CD4-positive, alpha-beta T cell treated with Interleukin-12 subunit alpha and Interleukin-12 subunit beta, for 1 hour (primary cell): ENCODE measurements around the gene CACNB1.

Source experiments
- DNase-seq: peaks from one replicate; pipeline ENCODE4 v3.0.0-alpha.2; 2020

The CACNB1 gene

DNA sequence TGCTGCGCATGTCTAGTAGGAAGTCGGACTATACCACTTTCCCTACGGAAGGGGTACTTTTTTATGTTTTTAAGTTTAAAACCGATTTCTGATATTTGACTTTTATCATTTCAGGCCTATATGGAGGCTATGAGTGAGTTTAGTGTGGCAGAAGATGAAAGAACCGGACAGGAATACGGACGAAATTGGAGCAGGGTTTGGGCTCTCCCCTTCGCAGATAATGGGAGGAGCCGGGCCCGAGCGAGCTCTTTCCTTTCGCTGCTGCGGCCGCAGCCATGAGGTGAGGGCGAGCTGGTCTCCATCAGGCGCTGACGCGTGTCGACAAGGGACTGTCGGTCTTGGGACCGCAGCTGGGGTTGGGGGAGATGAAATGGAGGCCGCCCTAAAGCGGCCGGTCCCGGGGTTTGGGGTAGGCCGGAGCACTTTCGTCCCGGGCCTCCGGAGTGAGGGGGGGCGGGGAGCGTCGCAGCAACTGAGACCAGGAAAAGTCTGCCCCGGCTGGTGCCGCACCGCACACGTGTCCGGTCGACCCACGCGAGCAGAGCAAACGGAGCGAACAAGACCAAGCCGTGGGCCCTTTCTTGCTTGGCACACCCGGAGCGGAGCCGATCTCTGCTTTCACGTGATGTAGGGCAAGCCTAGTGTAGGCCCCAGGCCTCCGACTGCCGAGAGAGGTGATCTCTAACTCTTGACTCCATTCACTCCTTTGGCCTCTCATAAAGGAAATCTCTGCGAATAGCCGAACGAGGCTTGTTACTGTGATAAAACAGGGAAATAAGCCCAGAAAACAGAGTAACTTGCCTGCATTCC lies 2.8 kb upstream of the CACNB1 start, which contains the start of gene RPL19:
RPL19 (plus strand) TSS at position 214 of the 810 bp plus-strand sequence; CDS start at position 276, 62 bp downstream.
- DNase-seq = no peak

DNA sequence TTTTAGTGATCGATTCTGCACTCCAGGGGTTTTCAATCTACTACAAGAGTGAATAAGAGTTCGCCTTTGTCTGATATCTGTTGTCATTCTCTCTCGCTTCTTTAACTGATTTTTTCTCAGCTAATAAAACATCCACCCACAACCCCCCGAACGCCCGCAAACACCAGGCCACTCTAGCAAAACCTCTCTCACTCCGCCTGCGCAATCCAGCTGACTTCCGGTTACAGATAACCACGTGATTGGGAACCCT lies 2.3 kb upstream of the CACNB1 start:
- peak; percentile 92 for DNase-seq

DNA sequence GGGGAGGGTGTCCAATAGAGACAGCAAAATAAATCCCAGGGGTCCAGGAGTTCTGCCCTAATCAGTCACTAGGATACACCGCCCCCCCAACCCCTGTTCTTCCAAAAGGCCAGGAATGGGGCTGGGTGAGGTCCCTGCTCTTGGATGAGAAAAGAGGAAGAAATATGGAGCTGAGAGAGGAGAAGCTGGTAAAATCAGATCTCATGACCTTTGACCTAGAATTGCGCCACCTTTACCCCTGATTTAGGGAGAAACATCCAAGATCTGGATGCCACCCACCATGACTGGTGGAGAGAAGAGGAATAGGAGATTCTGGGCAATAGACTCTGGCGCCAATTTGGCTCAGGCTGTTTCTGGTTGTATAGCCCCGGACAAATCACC lies 707 bp upstream of the CACNB1 start:
- no peak for DNase-seq

DNA sequence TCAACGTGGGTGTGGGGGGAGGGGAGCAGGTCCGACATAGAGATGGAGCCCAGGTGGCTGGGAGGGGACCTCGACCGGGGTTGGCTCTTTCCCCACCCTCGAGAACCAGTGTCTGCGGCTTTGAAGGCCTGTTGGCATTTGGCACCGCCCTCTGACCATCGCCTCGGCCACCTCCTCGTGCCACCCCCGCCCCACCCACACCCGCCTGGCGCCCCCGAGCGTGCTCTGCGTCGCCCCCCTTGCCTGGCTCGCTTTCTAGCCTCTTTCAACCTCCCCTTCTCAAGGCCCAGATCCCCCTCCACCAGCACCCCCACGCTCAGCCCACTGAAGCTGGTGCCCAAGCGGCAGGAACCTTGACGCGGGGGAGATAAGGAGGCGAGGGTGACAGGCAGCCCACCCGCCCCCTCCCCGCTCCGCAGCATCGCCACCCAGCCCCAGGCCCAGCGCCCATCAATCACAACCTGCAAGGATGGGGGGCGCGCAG lies 619 bp downstream of the CACNB1 start:
- peak; percentile 21 for DNase-seq

DNA sequence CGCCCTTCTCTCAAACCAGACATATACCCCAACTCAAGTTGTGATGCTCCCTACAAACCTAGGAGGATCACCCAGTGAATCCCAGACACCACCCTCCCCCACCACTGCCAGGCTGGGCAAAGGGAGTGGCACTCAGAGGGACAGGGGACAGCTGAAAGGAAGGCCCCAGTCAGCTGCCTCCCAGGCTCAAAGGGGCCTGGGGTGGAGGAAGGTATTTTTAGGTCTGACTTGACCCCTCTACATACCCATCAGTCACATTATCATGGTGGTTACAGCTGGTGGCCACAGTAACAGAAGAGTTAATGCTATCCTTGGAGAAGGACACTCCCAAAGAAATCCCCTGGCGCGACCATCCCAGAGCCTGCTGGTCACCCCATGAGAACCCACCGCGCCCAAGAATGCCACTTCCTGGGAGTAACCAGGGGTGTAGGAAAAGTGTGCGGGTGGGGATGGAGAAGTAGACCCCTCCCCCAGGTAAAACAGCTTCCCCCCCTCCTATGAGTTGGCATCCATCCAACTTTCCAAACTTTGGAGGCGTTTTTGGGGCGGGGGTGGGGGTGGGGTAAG lies 1.1 kb downstream of the CACNB1 start:
- no peak for DNase-seq

DNA sequence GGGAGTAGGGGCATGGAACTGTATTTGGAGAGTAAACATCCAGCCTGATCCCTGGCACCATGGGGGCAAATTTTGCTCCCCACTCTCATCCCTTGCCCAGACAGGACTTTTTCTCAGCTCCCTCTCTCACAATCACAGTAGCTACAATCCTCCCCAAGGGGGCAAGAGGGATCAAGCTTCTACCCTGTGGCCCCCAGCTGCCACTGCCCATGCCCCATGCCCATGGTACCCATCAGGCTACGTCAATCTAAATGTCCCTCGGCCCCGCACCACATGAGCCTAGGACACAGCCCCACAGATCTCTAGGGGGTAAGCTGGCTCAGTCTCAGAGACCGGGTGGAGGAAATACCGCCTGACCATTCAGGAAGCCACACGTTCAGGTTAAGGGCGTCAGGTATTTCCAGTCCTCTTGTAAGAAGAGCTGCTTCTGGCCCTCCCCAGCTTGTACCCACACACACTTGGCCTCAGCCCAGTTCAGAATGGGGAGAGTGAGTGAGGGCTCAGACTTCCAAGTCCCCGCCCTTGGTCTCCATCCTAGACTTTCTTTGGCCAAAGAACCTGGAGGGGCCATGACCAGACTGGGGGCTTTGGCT lies 1.8 kb downstream of the CACNB1 start:
- DNase-seq = peak; percentile 45

DNA sequence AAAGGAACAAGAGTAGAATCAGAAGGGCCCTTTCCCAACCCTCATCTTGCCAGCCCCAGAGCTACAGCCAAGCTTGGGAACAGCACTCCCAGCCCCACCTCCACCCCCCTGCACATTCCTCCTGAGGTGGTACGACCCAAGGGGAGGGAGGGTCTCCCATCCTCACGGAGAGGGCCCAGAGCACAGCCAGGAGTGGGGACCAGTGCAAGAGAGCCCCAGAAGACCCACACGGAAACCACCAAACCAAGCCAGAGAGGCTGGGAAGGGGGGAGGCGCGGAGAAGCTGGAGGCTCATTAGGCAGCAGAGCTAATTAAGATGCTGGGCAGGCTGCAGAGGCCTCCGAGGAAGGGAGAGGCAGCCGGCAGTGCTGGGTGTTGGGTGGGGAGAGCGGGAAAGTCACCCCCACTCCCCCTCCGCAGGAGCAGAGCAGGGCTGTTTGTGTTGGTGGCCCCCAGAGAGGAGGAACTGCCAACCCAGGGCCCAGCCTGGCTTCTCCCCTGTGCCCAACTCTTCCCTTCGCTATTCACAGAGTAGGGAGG lies 2.4 kb downstream of the CACNB1 start:
- DNase-seq = no peak

DNA sequence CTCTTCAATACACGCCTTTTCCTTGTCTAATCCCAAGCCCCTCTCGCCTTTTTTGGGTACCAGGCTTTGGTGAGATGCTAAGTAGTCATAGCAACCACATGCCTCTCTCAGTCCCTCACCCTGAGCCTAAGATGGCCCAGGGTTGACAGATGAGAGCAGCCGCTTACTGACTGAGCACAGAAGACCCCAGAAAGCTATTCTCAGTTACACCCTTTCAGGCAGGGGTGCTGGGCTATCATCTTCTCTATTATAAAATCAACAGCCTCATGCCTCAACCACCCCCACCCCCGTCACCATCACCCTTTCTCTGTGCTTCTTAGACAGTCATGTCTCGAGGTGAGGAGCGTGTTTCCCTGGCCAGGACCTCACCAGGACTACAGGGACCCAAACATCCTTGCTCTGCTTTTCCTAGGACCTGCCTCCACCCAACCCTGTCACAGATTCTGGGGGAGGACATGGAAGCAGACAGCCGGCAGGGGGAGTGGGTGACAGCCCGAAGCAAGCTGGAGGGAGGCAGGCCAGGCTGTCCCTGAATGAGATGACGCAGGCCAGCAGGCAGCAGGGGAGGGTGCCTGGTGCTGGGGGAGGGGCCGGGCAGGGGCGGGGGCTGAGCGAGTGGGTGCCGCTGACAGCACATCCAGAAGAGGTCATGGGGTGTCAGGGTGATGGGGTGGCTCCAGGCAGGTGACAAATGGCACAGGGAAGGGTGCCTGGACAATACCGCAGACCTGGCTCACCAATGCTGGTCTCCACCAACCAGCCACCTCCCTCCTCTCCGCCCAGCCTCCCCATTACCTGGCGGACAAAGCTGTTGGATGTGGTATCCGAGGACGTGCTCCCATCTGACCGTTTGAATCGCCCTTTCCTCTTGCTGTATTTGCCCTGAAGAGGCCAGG lies 3.1 kb downstream of the CACNB1 start:
- DNase-seq = no peak

DNA sequence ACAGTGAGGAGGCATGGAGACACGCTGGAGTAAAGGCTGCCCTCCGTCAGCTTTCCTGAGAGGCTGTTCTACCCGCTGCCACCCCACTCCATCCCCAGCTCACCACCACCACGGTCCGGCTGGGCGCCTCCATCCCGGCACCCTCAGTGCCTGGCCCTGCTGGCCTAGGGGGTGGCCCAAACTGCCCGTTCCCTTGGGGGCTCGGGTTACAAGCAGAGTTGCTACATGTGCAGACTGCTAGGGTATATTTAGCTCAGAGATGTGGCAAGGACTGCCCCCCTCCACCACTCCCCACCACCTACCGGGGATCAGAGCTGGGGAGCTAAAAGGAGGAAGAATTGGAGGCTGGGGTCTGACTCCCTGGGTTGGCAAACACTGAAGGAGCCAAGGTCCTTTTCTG lies 4.1 kb downstream of the CACNB1 start:
- DNase-seq = no peak

DNA sequence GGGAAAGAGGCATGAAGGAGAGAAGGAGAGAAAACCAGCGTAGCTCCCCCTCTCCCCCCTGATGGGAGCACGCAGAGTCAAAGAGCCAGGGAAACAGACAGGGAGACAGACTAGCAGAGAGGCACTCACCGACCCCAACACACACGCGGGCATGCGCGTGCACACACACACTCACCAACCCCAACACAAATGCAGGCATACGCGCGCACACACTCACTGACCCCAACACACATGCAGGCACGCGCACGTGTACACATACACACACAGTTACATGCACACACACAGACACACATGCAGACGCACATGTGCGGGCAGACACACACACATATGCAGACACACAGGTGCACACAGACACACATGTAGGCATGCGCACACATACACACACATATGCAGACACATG lies 4.6 kb downstream of the CACNB1 start:
- no peak for DNase-seq

DNA sequence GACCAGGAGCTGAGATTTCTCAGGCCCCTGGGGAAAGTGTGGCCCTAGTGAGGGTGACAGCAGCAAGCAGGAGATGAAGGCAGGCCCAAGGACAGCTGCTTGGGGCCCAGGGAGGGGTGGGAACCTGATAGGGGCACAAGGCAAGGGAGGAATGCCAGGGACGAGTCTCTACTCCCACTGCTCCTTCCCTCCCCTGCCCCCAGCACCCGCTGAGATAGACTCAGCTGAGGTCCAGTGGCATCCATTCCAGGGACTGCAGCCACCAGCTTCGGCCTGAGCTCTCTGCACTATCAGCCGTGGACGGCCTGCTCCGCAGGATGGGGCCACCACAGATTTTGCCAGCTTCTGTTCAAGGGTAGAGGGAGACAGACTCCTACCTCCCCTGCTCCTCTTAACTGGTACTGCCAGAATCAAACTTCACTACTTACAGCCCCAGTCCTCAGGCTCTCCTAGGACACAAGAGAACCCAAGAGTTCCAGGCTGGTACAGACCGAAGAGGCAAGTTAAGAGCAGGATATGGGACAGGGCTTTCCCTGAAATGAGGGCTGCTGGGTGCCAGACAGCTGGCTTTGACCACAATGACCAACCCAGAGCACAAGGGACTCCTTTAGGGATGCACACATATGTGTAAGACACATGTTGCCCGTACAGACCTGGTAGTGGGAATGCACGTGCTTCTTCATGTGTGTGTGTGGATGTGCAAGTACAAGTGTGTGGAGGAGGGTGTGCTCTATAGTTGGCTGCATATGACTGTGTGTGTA lies 5.5 kb downstream of the CACNB1 start:
- DNase-seq = no peak

DNA sequence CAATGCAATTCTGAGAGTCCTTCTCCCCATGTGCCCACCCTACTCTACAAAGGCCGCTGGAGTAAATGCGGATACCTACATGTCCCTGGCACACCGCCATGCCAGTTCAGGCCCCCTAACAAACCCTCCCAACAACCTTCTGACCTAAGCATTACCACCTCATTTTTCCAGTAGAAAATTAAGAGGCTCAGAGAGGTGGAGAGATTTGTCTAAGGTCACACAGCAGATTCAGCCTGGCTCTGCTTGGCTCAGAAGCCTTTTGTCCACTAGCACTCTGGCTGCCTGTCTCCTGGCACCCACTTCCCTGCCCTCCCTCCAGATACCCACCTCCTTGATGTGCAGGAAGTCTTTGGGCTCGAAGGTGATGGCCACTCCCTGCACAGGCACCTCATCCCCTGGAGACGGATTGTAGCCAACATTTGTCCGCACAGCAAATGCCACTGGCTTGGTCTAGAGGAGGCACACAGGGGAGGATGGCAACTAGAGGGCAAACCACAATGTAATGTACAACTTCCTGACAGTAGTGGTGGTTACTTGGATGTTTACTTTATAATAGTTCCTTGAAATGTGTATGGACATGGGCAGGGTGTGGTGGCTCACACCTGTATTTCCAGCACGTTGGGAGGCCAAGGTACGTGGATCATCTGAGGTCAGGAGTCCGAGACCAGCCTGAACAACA lies 10.2 kb downstream of the CACNB1 start:
- DNase-seq = no peak

DNA sequence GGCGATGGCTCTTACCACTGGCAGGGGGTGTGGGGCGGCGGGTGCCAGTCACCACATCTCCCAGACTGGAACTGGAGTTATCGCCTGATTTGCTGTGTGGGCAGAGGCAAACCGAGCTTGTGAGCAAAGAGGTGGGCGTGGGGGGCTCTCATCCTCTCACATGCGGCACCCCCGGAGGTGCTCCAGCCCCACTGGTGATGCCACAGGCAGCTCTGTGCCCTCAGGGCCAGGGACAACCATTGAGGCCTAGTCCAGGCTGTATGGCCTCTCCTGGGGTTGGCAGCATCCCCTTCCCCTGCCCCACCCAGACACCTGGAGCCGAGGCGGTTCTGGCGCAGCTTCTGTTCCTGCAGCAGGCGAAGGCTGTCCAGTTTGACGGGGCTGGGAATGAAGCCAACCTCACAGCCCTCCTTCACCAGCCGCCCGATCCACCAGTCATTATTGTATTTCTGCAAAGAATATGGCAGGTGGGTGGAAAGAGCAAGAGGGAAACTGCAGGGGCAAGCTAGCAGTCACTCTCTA lies 10.9 kb downstream of the CACNB1 start:
- no peak for DNase-seq

DNA sequence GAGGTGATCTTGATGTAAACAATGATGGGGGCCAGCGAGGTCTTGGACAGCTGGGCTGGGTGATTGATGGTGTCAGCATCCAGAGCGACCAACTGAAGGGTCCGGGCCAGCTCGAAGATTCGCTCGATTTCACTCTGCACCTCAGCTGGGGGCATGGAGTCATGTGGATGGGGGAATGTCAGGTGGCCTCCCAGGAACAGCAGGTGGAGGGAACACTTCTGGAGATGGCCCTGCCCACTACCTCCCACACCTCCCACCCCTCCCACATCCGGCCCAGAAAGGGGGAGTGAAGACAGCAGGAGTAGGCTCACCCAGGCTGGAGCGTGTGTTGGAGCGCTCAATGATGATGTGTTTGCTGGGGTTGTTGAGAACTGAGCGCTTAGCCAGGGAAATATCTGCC lies 13.7 kb downstream of the CACNB1 start:
- DNase-seq = no peak

DNA sequence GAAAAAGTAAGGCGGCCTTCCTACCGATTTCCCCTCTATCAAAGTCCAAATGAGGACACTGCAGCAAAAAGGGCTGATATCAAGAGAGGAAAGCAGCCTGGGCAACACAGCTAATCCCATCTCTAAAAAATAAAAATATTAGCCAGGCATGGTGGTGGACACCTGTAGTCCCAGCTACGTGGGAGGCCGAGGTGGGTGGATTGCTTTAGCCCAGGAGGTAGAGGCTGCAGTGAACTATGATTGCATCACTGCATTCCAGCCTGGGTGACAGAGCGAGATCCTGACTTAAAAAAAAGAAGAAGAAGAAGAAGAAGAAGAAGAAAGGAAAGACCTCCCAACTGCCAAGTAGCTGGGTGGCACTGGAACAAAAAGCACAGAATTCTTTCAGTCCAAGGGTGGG lies 14.4 kb downstream of the CACNB1 start:
- no peak for DNase-seq

DNA sequence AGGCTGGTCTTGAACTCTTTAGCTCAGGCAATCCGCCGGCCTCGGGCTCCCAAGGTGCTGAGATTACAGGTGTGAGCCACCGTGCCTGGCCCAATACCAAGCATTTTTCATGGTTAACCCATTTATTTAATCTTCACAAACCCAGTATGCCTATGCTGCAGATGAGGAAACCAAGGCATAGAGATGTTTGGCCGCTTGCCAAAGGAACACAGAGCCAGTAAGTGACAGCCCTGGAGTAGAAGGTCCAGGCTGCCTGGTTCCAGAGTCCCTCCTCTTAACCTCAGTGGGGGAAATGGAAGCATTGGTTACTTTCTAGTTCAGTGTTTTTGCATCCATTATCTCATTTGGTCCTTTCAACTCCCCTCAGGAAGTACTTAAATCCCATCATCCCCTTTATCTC lies 16.2 kb downstream of the CACNB1 start:
- no peak for DNase-seq

DNA sequence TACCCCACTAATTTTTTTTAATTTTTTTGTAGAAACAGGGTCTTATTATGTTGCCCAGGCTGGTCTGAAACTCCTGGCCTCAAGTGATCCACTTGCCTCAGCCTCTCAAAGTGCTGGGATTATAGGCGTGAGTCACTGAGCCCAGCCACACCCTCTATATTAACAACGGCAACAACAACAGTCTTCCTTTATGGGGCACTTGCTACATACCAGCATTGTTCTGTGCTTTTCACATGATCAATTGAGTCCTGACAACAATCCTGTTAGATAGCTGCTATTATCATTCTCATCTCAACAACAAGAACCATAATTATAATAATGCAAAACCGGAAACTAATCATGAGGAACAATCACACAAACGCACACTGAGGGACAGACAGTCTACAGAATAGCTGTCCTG lies 18.9 kb downstream of the CACNB1 start:
- DNase-seq = no peak

DNA sequence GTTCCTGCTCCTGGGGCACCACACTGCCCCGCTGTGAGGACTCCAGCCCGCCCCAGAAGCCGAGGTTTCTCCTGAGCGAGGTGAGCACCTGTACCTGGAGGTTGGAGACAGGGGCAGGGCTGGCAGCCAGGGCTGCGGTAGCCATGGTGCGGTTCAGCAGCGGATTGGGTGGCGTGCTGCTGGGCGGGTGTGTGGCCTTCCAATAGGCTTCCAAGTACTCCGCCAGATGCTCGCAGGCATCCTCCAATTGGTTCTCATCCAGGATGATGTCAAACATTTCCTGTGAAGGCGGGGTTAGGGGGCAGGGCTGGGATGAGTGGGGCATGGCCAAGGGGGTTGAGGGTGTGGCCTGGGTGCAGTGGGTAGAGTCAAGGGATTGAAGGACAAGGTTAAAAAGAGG lies 20.2 kb downstream of the CACNB1 start:
- no peak for DNase-seq

DNA sequence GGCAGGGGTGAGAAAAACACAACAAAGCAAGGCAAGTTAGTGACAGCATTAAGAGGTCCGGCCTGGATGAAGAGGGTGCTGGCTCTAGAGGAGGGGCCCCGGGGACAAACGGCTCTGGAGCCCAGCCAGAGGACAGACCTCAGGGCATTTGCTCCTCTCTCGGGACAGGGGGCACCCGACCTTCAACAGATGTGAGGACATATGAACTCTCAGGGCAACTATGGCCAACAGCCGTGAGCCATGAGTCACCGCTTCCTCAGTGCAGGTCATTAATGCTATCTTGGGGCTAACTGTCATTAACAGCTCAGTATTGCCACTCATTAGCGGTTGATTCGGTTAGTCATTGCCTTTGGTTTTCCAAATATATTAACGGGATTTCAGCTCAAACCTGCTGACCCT lies 21.8 kb downstream of the CACNB1 start:
- DNase-seq = no peak

DNA sequence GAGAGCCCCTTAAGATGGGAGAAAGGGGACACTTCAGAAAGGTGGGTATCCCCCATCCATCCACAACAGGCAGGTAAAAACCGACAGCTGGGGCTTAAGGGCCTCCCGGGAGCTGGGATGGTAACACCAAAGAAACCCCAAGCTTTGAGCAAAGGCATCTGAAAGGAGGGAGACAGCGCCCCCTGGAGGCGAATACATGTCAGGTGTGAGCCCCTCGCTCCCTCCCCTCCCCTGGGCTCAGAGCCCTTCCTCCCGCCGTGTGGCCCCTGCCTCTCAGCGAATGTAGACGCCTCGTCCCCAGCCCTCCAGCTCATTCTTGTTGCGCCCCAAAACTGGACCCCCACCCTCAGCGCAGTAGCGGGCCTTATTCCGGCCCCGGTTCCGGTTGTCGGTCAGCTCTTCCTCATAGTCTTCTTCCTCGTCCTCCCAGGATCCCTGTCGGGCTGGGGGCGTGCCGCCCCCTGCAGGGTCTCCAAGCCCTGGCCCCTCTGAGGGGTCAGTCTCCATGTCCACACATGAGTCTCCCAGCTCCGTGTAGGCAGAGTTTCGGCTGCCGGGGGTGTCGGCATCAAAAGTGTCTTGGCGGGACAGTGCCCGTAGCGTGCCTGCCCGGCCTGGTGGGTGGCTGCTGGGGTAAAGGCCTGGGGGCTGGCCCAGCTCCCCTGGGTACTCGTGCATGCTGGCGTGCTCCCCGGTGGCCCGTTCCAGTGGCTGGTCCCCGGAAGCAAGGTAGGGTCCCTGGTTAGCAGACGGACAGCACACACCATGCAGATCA lies 22.4 kb downstream of the CACNB1 start:
- peak; percentile 79 for DNase-seq
